GM12872 (cell line): ENCODE data around the gene TMEM115.

ENCODE experiments used
- TF ChIP-seq, protein P1 (sequence below): IDR thresholded peaks from 3 replicates; pipeline ENCODE4 v1.5.1; 2011; ENCODE audit warnings: low read depth, mild to moderate bottlenecking, low read length, moderate library complexity; ENCODE audit not compliant: insufficient read depth

Gene TMEM115

DNA sequence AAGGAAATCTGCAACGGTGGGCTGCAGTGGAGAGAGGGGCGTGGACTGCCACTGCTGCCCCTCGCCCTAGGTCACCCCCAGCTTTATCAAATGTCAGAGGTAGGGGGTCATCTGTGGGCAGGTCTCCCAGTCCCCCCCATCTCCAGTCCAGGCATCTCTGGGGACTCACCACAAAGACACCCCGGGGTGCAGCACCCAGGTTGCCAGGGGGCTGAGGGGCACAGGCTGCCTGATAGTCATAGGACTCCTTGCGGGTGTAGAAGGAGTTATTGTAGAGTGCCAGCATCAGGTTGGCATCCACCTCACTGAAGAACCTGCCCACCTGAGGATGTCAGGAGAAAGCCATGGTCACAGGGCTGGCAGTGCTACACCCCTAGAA, 6.5 kb upstream of the TMEM115 start:
- TF ChIP-seq, protein P1, sequence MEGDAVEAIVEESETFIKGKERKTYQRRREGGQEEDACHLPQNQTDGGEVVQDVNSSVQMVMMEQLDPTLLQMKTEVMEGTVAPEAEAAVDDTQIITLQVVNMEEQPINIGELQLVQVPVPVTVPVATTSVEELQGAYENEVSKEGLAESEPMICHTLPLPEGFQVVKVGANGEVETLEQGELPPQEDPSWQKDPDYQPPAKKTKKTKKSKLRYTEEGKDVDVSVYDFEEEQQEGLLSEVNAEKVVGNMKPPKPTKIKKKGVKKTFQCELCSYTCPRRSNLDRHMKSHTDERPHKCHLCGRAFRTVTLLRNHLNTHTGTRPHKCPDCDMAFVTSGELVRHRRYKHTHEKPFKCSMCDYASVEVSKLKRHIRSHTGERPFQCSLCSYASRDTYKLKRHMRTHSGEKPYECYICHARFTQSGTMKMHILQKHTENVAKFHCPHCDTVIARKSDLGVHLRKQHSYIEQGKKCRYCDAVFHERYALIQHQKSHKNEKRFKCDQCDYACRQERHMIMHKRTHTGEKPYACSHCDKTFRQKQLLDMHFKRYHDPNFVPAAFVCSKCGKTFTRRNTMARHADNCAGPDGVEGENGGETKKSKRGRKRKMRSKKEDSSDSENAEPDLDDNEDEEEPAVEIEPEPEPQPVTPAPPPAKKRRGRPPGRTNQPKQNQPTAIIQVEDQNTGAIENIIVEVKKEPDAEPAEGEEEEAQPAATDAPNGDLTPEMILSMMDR: no peak

DNA sequence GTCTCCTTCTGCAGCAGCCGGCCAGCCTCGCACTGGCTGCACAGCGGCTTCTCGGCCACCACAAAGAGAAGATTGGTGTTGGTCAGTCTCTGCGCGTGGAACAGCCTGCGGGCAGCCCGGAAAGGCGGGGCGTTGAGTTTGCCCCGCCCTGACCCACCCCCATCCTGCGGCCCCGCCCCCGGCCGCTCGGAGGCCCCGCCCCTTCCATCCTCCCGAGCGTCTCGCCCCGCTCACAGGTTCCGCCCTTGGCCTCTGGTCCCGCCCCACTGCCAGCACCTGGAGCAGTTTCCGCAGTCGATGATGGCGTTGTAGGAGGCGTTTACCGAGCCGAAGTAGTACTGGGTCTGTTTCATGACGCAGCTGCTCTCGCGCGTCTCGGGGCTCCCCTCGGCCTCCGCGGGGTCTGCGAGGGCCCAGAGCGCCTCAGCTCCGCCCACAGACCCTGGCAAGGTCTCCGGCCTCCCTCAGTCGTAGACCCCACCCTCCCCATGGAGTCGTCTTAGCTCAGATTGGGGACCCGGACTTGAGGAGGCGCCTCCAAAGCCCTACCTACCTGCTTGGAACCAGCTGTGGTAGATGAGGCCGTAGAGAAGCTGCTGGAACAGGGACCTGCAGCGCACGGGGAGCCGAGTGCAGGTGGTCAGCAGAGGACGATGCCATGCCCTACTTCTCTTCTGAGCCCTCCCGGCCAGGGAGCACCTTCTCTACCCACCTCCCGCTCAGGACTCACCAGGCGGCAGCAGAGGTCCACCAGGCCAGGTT, 5.9 kb upstream of the TMEM115 start:
- TF ChIP-seq, protein P1: no peak

DNA sequence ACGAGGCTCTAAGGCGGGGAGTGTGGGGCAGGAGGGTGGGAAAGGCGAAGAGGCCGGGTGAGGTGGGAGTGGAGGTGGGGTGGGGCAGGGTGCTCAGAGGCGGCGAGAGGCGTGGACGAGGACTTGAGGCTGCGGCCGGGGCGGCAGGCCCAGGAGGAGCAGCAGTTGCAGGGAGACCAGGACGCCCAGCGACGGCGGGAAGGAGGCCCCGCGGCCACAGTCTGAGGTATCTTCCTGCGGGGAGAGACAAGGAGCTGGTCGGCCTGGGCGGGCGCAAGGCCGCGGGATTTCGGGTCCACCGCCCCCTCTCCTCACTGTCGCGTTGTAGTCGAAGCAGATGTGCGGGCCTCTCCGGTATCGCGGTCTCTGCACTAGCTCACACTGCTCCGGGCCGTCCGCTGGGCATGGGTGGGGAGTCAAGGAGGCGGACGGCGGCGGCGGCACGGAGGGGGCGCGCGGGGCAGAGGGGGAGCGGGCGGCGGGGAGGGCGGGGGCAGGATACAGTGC, 5.3 kb upstream of the TMEM115 start:
- TF ChIP-seq, protein P1: no peak

DNA sequence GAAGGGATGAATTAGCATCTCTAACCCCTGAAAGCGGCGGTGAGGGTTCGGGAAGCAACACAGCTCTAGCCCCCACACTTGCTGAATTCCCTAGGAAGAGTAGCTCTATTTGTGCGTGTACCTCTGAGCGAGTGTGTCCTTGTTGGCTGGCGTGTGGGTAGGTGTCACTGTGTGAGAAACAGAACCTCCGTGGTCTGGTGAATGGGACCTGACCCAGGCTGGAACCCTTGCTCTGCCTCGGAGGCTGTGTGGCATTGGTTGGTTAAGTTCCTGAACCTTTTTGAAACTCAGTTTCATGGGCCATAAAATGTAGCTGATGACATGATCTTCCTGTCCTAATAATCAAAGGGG, 414 bp upstream of the TMEM115 start:
- TF ChIP-seq, protein P1: no peak

DNA sequence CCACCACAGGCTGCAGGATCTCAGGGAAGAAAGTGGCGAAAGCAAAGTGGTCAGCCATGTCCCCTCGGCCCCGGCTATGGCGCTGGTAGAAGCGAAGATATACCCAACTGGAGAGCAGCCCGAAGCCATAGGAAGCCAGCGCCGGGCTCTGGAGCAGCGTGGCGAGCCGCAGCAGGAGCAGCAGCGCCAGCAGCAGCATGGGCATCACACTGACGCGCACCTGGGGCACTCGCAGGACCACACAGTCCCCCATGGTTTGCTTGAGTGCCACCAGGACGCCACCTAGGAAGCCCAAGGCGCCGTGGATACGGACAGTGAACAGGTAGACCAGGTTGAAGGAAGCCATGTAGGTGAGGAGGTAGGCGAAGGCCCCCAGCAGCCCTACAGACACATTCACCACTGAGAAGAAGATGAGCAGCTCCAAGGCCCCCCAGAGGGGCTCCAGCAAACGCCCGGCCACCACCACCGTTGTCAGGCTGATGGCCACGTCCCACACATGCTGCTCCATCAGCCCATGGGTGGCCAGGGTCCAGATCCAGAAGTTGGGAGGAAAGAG, 888 bp downstream of the TMEM115 start:
- TF ChIP-seq, protein P1: no peak

DNA sequence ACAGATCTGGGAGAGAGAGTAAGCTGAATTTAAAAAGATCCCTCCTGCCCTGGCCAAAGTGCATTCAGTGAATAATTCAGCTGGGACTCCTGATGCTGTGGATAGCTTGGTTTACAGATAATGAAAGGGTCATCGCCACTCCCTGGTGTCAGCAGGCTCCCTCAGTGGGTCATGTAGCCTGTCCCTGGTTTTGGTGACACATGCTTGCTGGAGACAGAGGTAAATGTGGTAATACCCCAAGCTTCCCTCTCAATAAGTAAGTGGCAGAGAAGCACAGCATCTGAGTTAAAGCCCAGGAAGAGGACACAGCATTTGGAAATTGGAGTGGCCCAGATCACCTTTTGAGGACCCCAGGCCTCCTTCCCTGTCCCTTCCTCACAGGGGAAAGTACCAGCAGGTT, 1.8 kb downstream of the TMEM115 start:
- TF ChIP-seq, protein P1: no peak

DNA sequence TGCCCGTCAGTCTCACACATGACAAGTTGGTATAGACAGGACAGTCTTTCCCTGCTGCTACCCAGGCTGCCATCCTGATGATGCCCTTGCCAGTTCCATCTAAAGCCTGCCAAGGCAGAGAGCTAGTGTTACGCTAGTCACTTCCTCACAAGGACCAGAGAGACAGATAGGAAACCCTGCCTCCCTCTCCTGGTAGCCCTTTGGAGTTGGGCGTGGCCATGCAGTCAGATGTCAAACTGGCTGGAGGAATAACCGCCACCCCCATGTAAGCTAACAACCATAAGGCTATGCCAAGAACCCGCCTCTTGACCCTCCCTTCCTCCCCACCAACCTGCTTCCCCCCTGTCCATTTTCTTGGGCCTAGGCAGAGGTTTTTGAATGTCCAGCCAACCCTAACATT, 2.8 kb downstream of the TMEM115 start:
- TF ChIP-seq, protein P1: no peak
